ENCODE data around the gene SAMD5. TPM values are rescaled to one million over a fixed set of nuclear protein-coding genes. Genes with fewer than 3 reads are reported as not detected.

SAMD5 gene
- total RNA-seq, 1 donor: 1.1 TPM

DNA sequence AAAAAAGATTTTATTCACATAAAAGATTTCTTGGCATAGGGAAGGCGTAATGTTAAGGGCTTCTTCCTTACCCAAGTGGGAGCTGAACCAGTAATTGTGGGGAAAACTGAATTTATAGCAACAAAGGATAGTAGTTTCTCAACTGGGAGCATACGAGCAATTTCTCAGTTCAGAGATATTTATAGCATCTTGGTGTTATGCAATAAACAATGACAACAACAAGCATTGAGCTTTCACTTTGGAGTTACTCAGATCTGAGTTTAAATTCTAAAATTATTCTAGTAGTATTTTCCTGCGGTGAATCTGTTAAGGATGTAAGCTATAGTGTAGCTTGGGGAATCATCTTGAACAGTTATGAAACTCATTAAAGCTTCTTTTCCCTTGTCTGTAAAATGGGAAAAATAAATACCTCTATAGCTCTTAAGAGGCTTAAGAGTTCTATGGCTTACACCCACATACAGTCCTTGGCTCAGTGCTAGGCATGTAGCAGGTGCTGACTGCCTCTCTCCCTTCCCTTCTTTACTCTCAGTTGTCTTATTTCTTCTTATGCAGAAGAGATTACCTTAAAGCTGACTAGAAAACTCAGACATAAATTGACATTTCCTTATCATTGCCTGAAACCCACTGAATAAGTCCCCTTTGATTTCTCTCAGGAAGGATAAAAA is 58.8 kb downstream of the SAMD5 start:
- Histone ChIP-seq H3K4me3 (ENCODE audit: insufficient read depth, low read length) (no peak overlapping the region), H3K36me3 (ENCODE audit: insufficient read depth, low read length) (no peaks in the 10 kb centered on the region), H3K9me3 (ENCODE audit: low read depth, low read length) (no peaks in the 10 kb centered on the region), H3K79me2 (ENCODE audit: insufficient read depth, low read length) (no peaks in the 10 kb centered on the region), H4K20me1 (ENCODE audit: insufficient read depth, low read length) (no peaks in the 10 kb centered on the region), H2AFZ (ENCODE audit: low read length) (no peak overlapping the region), H3K27me3 (ENCODE audit: insufficient read depth, low read length) (no peaks in the 10 kb centered on the region), H3K27ac (ENCODE audit: low read depth, low read length) (no peak overlapping the region), H3K4me2 (ENCODE audit: insufficient read depth, low read length) (no peak overlapping the region), H3K4me1 (ENCODE audit: insufficient read depth, low read length) (no peaks in the 10 kb centered on the region)
- TF ChIP-seq, protein P1, sequence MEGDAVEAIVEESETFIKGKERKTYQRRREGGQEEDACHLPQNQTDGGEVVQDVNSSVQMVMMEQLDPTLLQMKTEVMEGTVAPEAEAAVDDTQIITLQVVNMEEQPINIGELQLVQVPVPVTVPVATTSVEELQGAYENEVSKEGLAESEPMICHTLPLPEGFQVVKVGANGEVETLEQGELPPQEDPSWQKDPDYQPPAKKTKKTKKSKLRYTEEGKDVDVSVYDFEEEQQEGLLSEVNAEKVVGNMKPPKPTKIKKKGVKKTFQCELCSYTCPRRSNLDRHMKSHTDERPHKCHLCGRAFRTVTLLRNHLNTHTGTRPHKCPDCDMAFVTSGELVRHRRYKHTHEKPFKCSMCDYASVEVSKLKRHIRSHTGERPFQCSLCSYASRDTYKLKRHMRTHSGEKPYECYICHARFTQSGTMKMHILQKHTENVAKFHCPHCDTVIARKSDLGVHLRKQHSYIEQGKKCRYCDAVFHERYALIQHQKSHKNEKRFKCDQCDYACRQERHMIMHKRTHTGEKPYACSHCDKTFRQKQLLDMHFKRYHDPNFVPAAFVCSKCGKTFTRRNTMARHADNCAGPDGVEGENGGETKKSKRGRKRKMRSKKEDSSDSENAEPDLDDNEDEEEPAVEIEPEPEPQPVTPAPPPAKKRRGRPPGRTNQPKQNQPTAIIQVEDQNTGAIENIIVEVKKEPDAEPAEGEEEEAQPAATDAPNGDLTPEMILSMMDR (IDR thresholded peaks at IDR 0.05; ENCODE audit: extremely low read depth, low read depth, low read length): no peak
- no peak for DNase-seq (ENCODE audit: insufficient read length, low spot score, missing footprints)

DNA sequence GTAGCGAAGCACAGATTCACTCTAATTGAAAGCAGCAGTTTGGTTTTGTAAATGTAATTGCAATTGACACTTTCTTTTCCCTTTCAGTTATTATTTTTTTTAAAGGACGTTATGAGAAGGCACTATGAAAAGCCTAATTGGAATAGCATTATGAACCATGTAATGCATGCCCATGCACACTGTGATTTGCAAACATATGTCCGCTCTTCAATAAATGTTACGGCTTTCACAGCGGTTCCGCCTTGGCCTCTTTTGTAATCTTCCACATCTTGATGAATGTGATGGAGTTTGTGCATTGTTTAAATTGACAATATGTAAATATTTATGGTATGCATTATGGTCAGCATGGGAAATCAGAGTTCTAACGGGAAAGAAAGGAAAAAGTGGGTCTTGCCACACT is 61.3 kb downstream of the SAMD5 start:
- H3K4me3 ChIP-seq (ENCODE audit: insufficient read depth, low read length): no peak overlapping the region
- TF ChIP-seq, protein P1 (IDR thresholded peaks at IDR 0.05; ENCODE audit: extremely low read depth, low read depth, low read length): no peak
- H3K27me3 ChIP-seq (ENCODE audit: insufficient read depth, low read length): no peaks in the 10 kb centered on the region
- H4K20me1 ChIP-seq (ENCODE audit: insufficient read depth, low read length): no peaks in the 10 kb centered on the region
- no peak for DNase-seq (ENCODE audit: insufficient read length, low spot score, missing footprints)
- H2AFZ ChIP-seq (ENCODE audit: low read length): no peak overlapping the region
- H3K4me1 ChIP-seq (ENCODE audit: insufficient read depth, low read length): no peaks in the 10 kb centered on the region
- no peak overlapping the region for H3K27ac ChIP-seq (ENCODE audit: low read depth, low read length)
- no peak overlapping the region for H3K4me2 ChIP-seq (ENCODE audit: insufficient read depth, low read length)
- H3K9me3 ChIP-seq (ENCODE audit: low read depth, low read length): no peaks in the 10 kb centered on the region
- H3K36me3 ChIP-seq (ENCODE audit: insufficient read depth, low read length): no peaks in the 10 kb centered on the region
- H3K79me2 ChIP-seq (ENCODE audit: insufficient read depth, low read length): no peaks in the 10 kb centered on the region

DNA sequence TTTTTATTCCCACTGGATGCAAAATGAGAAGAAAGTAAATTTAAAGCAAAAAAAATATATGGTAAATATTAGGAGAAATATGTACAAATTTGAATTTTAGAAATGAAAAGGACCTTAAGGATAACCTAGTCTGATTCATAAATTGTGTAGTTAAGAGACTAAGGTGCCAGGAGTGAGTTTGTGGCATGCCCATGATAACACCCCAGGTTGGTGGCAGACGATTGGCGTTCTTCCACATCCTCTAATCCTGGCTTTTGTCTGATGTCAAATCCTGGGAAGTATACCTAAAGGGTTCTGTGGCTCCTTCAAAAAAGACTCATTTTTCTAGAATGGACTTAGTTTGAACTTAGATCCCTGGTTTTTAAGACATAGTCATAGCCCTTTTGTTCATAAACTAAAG is 62.2 kb downstream of the SAMD5 start:
- Histone ChIP-seq H3K4me3 (ENCODE audit: insufficient read depth, low read length) (no peak overlapping the region), H4K20me1 (ENCODE audit: insufficient read depth, low read length) (no peaks in the 10 kb centered on the region), H3K9me3 (ENCODE audit: low read depth, low read length) (no peaks in the 10 kb centered on the region), H3K4me2 (ENCODE audit: insufficient read depth, low read length) (no peak overlapping the region), H2AFZ (ENCODE audit: low read length) (no peak overlapping the region), H3K36me3 (ENCODE audit: insufficient read depth, low read length) (no peaks in the 10 kb centered on the region), H3K79me2 (ENCODE audit: insufficient read depth, low read length) (no peaks in the 10 kb centered on the region), H3K27ac (ENCODE audit: low read depth, low read length) (no peak overlapping the region), H3K4me1 (ENCODE audit: insufficient read depth, low read length) (no peaks in the 10 kb centered on the region), H3K27me3 (ENCODE audit: insufficient read depth, low read length) (no peaks in the 10 kb centered on the region)
- no peak for DNase-seq (ENCODE audit: insufficient read length, low spot score, missing footprints)
- TF ChIP-seq, protein P1 (IDR thresholded peaks at IDR 0.05; ENCODE audit: extremely low read depth, low read depth, low read length): no peak

DNA sequence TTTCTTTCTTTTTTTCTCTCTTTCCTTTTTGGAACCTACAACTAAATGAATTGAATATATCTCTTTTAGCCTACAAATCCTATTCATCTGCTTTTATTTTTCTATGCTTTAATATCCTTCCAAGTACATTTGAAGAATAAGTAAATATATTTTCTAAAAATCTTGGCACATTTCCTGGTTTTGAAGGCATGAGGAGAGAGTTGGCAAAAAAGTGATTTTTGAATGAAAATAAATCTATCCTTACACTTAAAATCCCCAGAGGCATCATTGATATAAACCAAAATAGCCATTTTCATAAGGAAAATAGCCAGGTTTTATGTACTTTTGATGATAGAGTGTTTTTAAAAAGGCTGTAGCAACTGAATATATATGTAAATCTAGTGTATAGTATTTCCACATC is 69.0 kb downstream of the SAMD5 start:
- no peak for DNase-seq (ENCODE audit: insufficient read length, low spot score, missing footprints)
- Histone ChIP-seq H3K27me3 (ENCODE audit: insufficient read depth, low read length) (no peaks in the 10 kb centered on the region), H4K20me1 (ENCODE audit: insufficient read depth, low read length) (no peaks in the 10 kb centered on the region), H2AFZ (ENCODE audit: low read length) (no peak overlapping the region), H3K79me2 (ENCODE audit: insufficient read depth, low read length) (no peaks in the 10 kb centered on the region), H3K36me3 (ENCODE audit: insufficient read depth, low read length) (no peaks in the 10 kb centered on the region), H3K27ac (ENCODE audit: low read depth, low read length) (no peak overlapping the region), H3K4me3 (ENCODE audit: insufficient read depth, low read length) (no peak overlapping the region), H3K4me2 (ENCODE audit: insufficient read depth, low read length) (no peak overlapping the region), H3K9me3 (ENCODE audit: low read depth, low read length) (no peaks in the 10 kb centered on the region), H3K4me1 (ENCODE audit: insufficient read depth, low read length) (no peaks in the 10 kb centered on the region)
- TF ChIP-seq, protein P1 (IDR thresholded peaks at IDR 0.05; ENCODE audit: extremely low read depth, low read depth, low read length): no peak
